ENCODE data around the gene CTSF.
"Not testable (repeated sequence)": the region's sequence is repeated elsewhere in the genome, so short reads cannot be mapped to it uniquely, and the experiment has no call there.

Gene CTSF

GRCh38 chr11:66559142-66559865, 9.1 kb downstream of the CTSF start:
- DNase-seq (ENCODE audit: low spot score), result no peak

- DNase-seq (ENCODE audit: low spot score), result no peak
Observed at GRCh38 chr11:66557733-66558326, 10.6 kb downstream of the CTSF start.

GRCh38 chr11:66556086-66556485, 12.3 kb downstream of the CTSF start:
- DNase-seq (ENCODE audit: low spot score), result no peak

- DNase-seq (ENCODE audit: low spot score), result no peak
Observed at GRCh38 chr11:66555416-66555815, 13.0 kb downstream of the CTSF start.

- DNase-seq (ENCODE audit: low spot score), result no peak
Observed at GRCh38 chr11:66554602-66555001, 13.8 kb downstream of the CTSF start.

GRCh38 chr11:66550887-66551286, 17.5 kb downstream of the CTSF start:
- DNase-seq (ENCODE audit: low spot score), result no peak

GRCh38 chr11:66549696-66550095, 18.7 kb downstream of the CTSF start:
- DNase-seq (ENCODE audit: low spot score), result no peak

GRCh38 chr11:66548774-66549630, 19.4 kb downstream of the CTSF start:
- no peak for DNase-seq (ENCODE audit: low spot score)

GRCh38 chr11:66548041-66548440, 20.4 kb downstream of the CTSF start:
- no peak for DNase-seq (ENCODE audit: low spot score)

GRCh38 chr11:66547662-66548009, 20.8 kb downstream of the CTSF start:
- no peak for DNase-seq (ENCODE audit: low spot score)

GRCh38 chr11:66546966-66547661, 21.3 kb downstream of the CTSF start:
- no peak for DNase-seq (ENCODE audit: low spot score)

- DNase-seq (ENCODE audit: low spot score), result no peak
Observed at GRCh38 chr11:66546368-66546965, 21.9 kb downstream of the CTSF start, which contains the start of gene ACTN3. TSS of gene ACTN3 (plus strand) at chr11:66546903. CDS start at chr11:66546938, 35 bp downstream.

GRCh38 chr11:66545701-66546367, 22.6 kb downstream of the CTSF start, which contains the start of gene ZDHHC24:
TSS of gene ZDHHC24 (minus strand) at chr11:66546048. CDS start at chr11:66546003, 45 bp downstream.
- DNase-seq (ENCODE audit: low spot score), result peak; percentile 96

GRCh38 chr11:66544952-66545351, 23.5 kb downstream of the CTSF start:
- not testable (repeated sequence) for DNase-seq (ENCODE audit: low spot score)

- no peak for DNase-seq (ENCODE audit: low spot score)
Observed at GRCh38 chr11:66543263-66544107, 24.9 kb downstream of the CTSF start.

- DNase-seq (ENCODE audit: low spot score), result no peak
Observed at GRCh38 chr11:66542362-66542761, 26.0 kb downstream of the CTSF start.

GRCh38 chr11:66541892-66542291, 26.5 kb downstream of the CTSF start:
- no peak for DNase-seq (ENCODE audit: low spot score)

- DNase-seq (ENCODE audit: low spot score), result not testable (repeated sequence)
Observed at GRCh38 chr11:66540598-66540997, 27.8 kb downstream of the CTSF start.

GRCh38 chr11:66539870-66540213, 28.6 kb downstream of the CTSF start:
- no peak for DNase-seq (ENCODE audit: low spot score)

- DNase-seq (ENCODE audit: low spot score), result no peak
Observed at GRCh38 chr11:66539170-66539869, 29.1 kb downstream of the CTSF start.

All from pons (tissue), 1 donor.